Neural cell (in vitro differentiated cells): ENCODE measurements around the gene SENP5. TPM values are rescaled to one million over a fixed set of nuclear protein-coding genes. Genes with fewer than 3 reads are reported as not detected.

Experiments
- H2AFZ ChIP-seq: fragments of 200-600, 300-800 bp; sonication (generic), shearing (Covaris generic); 2 replicates; pipeline ENCODE4 v1.6.0; 2014; ENCODE audit warnings: low read depth, mild to moderate bottlenecking, antibody characterized with exemption, low read length, moderate library complexity
- H3F3A ChIP-seq: fragments of 200-600 bp; shearing (Covaris generic); 2 replicates; pipeline ENCODE4 v1.6.1; 2016; ENCODE audit warnings: mild to moderate bottlenecking, moderate library complexity, mixed read lengths, antibody characterized with exemption, low read length; ENCODE audit not compliant: insufficient read depth, poor library complexity, severe bottlenecking
- H3K27ac ChIP-seq: fragments of 200-600, 300-800 bp; sonication (generic), shearing (Covaris generic); 2 replicates; pipeline ENCODE4 v1.5.1; 2014; ENCODE audit warnings: mild to moderate bottlenecking, low read length, moderate library complexity
- H3K27me3 ChIP-seq: fragments of 300-800, 200-600 bp; sonication (generic), shearing (Covaris generic); 2 replicates; pipeline ENCODE4 v1.6.0; 2014; ENCODE audit warnings: mild to moderate bottlenecking, low read depth, low read length, moderate library complexity; ENCODE audit not compliant: insufficient read depth
- H3K36me3 ChIP-seq: fragments of 300-800, 200-600 bp; sonication (generic), shearing (Covaris generic); 2 replicates; pipeline ENCODE4 v1.5.1; 2014; ENCODE audit warnings: mild to moderate bottlenecking, antibody characterized with exemption, low read length, moderate library complexity; ENCODE audit not compliant: insufficient read depth
- H3K4me2 ChIP-seq: fragments of 300-800, 200-600 bp; sonication (generic), shearing (Covaris generic); 2 replicates; pipeline ENCODE4 v1.6.0; 2014; ENCODE audit warnings: mild to moderate bottlenecking, low read length
- H3K4me3 ChIP-seq: fragments of 300-800, 200-600 bp; sonication (generic), shearing (Covaris generic); 2 replicates; pipeline ENCODE4 v1.5.1; 2014; ENCODE audit warnings: mild to moderate bottlenecking, low read length, moderate library complexity
- H3K79me2 ChIP-seq: fragments of 200-600 bp; shearing (Covaris generic); replicated peaks from 2 replicates; pipeline ENCODE4 v1.6.0; 2014; ENCODE audit warnings: mild to moderate bottlenecking, low read length, moderate library complexity; ENCODE audit not compliant: insufficient read depth
- H3K9ac ChIP-seq: fragments of 300-800, 200-600 bp; sonication (generic), shearing (Covaris generic); 2 replicates; pipeline ENCODE4 v1.6.1; 2016; ENCODE audit warnings: mild to moderate bottlenecking, low read length, mixed read lengths
- H3K9me2 ChIP-seq: fragments of 200-600 bp; shearing (Covaris generic); 2 replicates; pipeline ENCODE4 v1.6.1; 2016; ENCODE audit warnings: mild to moderate bottlenecking, low read length, mixed read lengths; ENCODE audit not compliant: insufficient read depth
- H3K9me3 ChIP-seq: fragments of 200-600, 300-800 bp; sonication (generic), shearing (Covaris generic); 2 replicates; pipeline ENCODE4 v1.6.1; 2016; ENCODE audit warnings: mild to moderate bottlenecking, mixed run types, low read length, moderate library complexity, mixed read lengths
- H4K20me1 ChIP-seq: fragments of 200-600 bp; shearing (Covaris generic); 2 replicates; pipeline ENCODE4 v1.6.1; 2016; ENCODE audit warnings: mild to moderate bottlenecking, mixed run types; ENCODE audit not compliant: insufficient read depth
- CTCF ChIP-seq: fragments of 450-650 bp; IDR thresholded peaks from 2 replicates; pipeline ENCODE4 v1.5.1; 2014; ENCODE audit warnings: antibody characterized with exemption, mild to moderate bottlenecking, moderate library complexity; ENCODE audit not compliant: poor library complexity, severe bottlenecking
- EP300 ChIP-seq: fragments of 450-650 bp; conservative IDR thresholded peaks from 2 replicates; pipeline ENCODE4 v1.6.1; 2014; ENCODE audit warnings: antibody characterized with exemption, mild to moderate bottlenecking, moderate library complexity; ENCODE audit not compliant: poor library complexity, severe bottlenecking
- EZH2 ChIP-seq: fragments of 200-600, 300-800 bp; shearing (Covaris generic), sonication (generic); IDR thresholded peaks from 2 replicates; pipeline ENCODE4 v1.6.1; 2014; ENCODE audit warnings: antibody characterized with exemption, low read length, borderline replicate concordance, mild to moderate bottlenecking; ENCODE audit not compliant: insufficient read depth, poor library complexity, severe bottlenecking
- MXI1 ChIP-seq: fragments of 450-650 bp; conservative IDR thresholded peaks from 2 replicates; pipeline ENCODE4 v1.6.1; 2014; ENCODE audit warnings: antibody characterized with exemption, mild to moderate bottlenecking; ENCODE audit not compliant: poor library complexity, severe bottlenecking
- POLR2AphosphoS5 ChIP-seq: IDR thresholded peaks from 2 replicates; pipeline ENCODE4 v1.6.1; 2012
- RAD21 ChIP-seq: fragments of 450-650 bp; conservative IDR thresholded peaks from 2 replicates; pipeline ENCODE4 v1.6.1; 2014; ENCODE audit warnings: antibody characterized with exemption, mild to moderate bottlenecking, moderate library complexity
- REST ChIP-seq: IDR thresholded peaks from 2 replicates; pipeline ENCODE4 v1.6.1; 2012; ENCODE audit warnings: borderline replicate concordance
- SMC3 ChIP-seq: fragments of 450-650 bp; conservative IDR thresholded peaks from 2 replicates; pipeline ENCODE4 v1.6.1; 2014; ENCODE audit warnings: antibody characterized with exemption, mild to moderate bottlenecking, moderate library complexity; ENCODE audit not compliant: poor library complexity
- TAF1 ChIP-seq: IDR thresholded peaks from 2 replicates; pipeline ENCODE4 v1.6.1; 2012; ENCODE audit warnings: low read depth
- polyA plus RNA-seq: library from polyadenylated mRNA; depleted of rRNA; stranded (reverse); fragments of >200 nt; gene quantifications from 2 replicates; pipeline ENCODE4 v1.2.3, GENCODE V29; 2014

Gene SENP5
- polyA plus RNA-seq, 1 donor from 2014 or later, result 27.3 TPM

- Histone ChIP-seq H4K20me1 (no peaks in the 10 kb centered on the region), H3K4me2 (no peak overlapping the region), H3F3A (no peaks in the 10 kb centered on the region), H3K9ac (peak overlapping the region; percentile 64), H3K36me3 (no peaks in the 10 kb centered on the region), H3K9me2 (no peaks in the 10 kb centered on the region), H3K79me2 (no peaks in the 10 kb centered on the region), H3K27ac (no peak overlapping the region), H3K9me3 (peaks cover 4% of the 10 kb centered on the region), H3K4me3 (peak overlapping the region; percentile 88), H3K27me3 (peaks cover 51% of the 10 kb centered on the region), H2AFZ (no peak overlapping the region)
- TF ChIP-seq REST (no peak), EZH2 (no peak), SMC3 (peak; percentile 73), EP300 (peak; percentile 15), POLR2AphosphoS5 (no peak), RAD21 (peak; percentile 68), CTCF (peak; percentile 86), MXI1 (peak; percentile 62), TAF1 (no peak)
Observed at GRCh38 chr3:196969660-196970546, 102.2 kb downstream of the SENP5 start.

GRCh38 chr3:196970547-196971093, 102.9 kb downstream of the SENP5 start:
- Histone ChIP-seq H3F3A (no peaks in the 10 kb centered on the region), H3K9me3 (peaks cover 4% of the 10 kb centered on the region), H3K9ac (no peak overlapping the region), H3K9me2 (no peaks in the 10 kb centered on the region), H3K4me2 (no peak overlapping the region), H4K20me1 (no peaks in the 10 kb centered on the region), H2AFZ (no peak overlapping the region), H3K27ac (no peak overlapping the region), H3K4me3 (peak overlapping the region; percentile 54), H3K36me3 (no peaks in the 10 kb centered on the region), H3K27me3 (peaks cover 51% of the 10 kb centered on the region), H3K79me2 (no peaks in the 10 kb centered on the region)
- no peak for TF ChIP-seq SMC3
- no peak for TF ChIP-seq MXI1
- TF ChIP-seq REST, result no peak
